Midbrain (tissue), 1 donor: ENCODE measurements around the gene UMODL1.

Experiments used
- DNase-seq: peaks from one replicate; lab custom pipeline; 2025; lab: John Stamatoyannopoulos, UW

UMODL1 gene

GRCh38 chr21:42038826-42039425 lies 32.2 kb upstream of the UMODL1 start:
- DNase-seq = no peak

- no peak for DNase-seq
These were observed 31.6 kb upstream of the UMODL1 start for GRCh38 chr21:42039470-42039901.

DNA sequence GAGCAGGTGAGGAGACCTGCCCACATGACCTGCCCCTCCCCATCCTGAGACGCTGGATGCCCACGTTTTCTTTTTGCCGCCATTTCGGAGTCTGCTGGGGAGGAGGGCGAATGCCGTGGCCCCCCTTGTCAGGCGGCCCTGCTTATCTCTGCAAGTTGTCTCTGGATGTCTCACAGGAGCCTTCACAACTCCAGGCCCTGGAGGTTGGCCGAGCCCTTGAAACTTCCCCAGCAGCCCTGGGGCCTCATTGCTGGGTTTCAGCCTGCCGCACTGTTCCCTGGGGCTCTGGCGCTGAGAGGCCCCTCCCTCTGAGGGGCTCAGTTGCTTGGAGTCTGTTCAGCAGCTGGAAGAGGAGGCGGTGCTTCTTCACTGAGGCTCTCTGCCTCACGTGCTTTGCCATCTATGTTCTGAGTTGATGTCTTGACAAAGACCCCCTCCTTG lies 31.2 kb upstream of the UMODL1 start:
- DNase-seq = no peak

- no peak for DNase-seq
These were observed 30.5 kb upstream of the UMODL1 start for GRCh38 chr21:42040411-42041180.

DNA sequence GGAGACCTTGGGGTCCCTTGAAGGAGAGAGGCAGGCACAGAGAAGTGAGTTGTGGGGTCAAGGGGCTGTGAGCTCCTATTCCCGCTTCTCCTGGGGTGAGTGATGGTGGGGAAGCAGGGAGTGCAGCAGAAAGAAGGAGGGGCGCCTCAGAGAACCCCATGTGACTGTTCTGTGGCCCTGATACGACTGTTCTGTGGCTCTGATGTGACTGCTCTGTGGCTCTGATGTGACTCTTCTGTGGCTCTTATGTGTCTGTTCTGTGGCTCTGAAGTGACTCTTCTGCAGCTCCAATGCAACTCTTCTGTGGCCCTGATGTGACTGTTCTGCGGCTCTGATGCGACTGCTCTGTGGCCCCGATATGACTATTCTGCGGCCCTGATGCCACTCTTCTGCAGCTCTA lies 29.9 kb upstream of the UMODL1 start:
- DNase-seq = no peak

DNA sequence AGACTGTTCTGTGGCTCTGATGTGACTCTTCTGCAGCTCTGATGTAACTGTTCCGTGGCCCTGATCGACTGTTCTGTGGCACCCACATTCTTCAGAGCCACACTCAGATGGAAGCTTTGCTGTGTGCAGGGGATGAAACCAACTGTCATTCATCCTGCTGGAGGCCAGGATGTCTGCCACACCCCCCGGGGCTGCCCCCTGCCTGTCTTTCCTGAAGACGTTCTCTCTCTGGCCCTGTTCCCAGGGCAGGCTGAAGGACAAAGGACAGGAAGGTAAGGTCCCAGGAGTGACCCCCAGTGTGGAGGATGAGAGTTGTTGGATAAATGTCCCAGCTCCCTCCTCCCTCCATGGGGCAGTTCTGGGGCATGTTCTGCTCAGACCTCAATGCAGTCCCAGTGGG lies 29.4 kb upstream of the UMODL1 start:
- no peak for DNase-seq

DNA sequence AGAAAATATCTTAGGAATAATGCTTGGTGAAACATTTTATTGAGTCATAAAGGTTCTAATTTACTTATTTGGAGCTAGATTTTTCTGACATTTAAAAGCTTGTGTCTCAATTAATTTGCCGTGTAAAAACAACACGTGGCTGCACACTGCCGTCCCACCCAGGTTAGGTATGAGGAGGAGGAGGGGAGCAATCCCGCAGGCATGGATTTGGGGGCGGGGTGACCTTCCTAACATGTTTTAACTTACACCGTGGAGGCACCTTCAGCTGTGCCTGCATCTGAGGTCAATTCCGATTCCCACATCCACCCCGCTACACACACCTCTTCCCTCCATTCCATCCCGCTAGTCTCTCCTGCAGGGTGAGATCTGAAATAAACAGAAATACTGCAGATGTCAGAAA lies 28.5 kb upstream of the UMODL1 start:
- DNase-seq = no peak

DNA sequence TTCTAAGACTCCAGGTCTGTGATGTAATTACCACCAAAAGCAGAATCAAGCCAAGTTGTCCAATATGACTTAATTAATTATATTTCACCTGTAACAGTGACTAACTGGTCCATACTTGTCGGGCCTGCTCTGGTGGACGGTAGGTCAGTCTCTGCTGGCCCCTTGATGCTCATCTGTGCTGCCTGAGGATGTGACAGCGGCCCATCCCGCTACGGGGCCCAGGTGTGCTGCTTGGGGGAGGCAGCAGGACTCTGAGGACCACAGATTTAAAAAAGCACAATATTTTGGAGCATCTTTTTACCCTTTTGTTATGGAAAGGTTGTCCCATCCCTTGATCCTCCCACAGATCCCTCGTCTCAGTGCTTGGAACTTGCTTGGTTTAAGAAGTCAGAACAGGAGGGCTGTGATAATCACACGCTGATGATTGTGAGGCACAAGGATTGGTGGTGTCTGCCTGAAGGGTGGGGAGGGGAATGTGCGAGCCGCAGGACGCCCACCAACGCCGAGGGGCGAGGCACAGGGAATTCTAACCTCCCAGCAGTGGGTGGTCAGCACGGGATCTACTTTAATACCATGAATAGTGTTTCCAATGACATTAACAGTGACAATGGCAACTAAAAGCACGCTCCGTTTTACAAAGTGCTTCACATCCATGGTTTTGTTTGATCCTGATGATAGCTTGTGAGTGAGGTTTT lies 27.8 kb upstream of the UMODL1 start:
- no peak for DNase-seq

DNA sequence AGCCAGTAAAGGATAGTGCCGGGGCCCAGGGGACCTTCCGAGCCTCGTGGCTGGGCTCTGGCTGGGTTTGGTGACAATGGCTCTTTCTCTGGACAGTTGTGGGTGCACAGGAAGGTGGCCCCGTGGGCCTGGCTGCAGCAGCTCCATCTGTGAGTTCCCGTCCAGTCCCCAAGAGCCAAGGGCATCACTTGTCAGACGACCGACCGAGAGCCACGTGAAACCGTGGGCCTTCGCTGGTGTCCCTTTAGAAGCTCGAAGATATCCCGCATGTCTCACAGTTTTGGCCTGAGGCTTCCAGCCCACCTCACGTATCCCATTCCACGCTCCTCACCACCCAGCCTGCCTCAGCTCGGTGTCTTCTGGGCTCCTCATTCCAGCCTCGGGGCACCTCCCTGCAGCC lies 27.2 kb upstream of the UMODL1 start:
- DNase-seq = no peak

DNA sequence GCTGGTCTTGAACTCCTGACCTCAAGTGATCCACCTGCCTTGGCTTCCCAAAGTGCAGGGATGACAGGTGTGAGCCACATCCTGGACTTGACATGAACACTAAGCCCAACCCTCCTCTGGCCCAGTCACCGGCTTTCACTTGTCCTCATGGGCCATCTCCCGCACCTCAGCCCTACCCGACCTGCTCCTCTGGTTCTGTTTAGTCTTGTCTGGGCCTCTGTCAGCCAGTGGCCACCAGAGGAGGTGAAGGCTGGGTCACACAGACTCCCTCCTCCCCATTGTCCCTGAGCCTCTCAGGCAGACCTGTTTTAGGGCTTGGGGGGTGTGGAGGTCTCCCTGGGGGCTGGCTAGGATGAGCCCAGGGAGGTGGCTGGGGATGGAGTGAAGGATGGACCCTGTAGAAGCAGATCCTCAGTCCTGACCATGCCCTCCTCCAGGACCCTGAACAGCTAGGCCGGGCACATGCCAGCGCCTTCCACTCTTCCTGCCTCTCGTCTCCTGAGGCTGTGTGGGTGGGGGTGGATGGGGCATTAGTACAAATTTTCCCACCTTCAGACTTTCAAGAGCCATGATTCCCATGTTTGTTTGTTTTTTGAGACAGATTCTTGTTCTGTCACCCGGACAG lies 26.1 kb upstream of the UMODL1 start:
- DNase-seq = no peak

DNA sequence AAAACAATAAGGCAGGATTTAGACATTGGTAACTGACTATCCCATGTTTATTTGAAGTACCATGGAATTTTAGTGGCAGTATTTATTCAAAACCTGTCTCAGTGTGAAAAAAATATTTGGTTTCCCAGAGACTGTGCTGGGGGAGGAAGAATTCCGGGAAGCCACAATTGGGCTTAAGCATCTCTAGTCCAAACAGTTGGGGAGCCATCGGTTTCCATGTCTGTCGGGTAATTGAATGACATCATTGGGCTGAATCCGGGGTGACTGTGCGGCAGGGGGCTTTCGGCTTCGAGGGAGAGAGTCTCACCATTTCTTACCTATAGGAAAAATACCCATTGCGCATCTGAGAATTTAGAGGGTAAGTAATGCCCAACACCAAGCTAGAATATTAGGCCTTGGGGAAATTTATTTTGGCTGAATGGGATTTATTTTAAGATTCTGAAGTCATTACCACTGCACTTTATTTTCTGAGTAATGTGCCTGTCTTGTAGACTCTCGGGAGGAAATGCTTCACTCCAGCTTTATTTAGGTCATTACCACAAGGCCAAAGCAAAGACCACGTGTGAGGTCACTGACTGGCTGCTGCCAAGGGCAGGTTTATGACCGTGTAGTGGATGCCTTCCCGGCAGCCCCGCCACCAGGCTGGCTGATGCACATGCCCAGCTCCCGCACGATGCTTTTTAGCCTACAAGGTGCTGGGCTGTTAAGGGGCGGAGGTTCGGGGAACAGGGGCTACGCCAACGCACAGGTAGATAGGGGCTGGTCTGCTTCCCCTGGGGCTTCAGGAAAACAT lies 23.1 kb upstream of the UMODL1 start:
- peak; percentile 48 for DNase-seq

DNA sequence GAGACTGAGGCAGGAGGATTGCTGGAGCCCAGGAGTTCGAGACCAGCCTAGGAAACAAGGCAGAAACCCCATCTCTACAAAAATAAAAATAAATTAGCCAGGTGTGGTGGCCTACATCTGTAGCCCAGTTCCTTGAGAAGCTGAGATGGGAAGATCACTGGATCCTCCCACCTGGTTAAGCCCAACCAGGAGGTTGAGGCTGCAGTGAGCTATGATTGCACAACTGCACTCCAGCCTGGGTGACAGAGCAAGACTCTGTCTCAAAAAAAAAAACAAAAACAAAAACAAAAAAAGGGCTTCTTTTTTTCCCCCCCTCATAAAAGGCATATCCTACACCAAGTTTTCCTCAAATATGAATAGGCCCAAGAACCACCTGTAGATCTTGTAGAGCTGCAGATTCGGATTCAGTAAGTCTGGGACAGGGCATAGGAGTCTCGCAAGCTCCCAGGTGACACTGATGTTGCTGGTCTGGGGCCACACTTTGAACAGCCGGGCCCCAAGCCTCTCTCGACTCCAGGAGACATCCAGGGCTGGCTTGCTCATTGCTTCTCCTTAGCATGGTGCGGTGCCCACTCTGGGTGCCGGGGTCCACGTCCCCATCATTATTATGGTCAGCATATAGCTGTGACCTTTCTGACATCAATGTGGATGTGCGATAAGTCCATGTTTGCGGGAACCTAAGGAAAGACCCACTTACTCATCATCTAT lies 22.1 kb upstream of the UMODL1 start:
- no peak for DNase-seq

DNA sequence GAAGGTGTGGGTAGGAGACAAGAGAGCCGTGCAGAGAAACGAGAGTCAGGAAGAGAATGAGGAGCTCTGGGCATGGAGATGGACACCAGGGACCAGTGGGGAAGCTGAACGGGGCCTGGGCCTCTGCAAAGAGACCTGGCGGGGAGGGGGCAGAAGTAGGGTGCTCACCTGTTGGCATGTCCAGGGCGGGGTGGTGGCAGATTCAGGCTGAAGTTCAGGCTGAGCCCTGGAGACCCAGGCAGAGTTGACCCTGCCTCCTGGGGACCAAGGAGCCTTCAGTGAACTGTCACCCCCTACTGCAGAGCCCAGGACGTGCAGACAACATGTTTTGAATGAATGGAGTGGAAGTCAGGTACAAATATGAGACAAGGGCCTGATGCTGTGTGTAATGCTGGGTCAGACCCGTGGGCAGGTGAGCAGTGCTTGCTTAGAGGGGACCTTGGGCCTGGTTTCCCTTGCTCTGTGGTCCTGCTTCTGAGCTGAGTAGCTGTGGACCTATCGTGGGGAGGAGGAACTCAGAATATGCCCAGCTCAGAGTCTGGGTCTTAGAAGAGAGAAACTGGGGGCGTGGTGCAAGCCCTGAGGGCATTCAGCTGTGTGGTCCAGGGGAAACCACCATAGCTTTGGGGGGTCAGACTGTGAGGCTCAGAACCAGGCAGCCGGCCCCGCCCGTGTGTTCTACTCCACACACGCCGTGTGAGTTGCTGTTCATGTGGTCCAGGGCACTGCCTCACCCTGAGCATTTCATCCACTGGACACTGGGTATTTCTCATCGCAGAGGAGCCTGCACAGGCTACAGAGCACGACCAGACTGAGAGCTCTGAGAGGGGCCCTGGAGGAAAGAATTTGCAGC lies 21.3 kb upstream of the UMODL1 start:
- DNase-seq = no peak

- no peak for DNase-seq
These were observed 19.3 kb upstream of the UMODL1 start for GRCh38 chr21:42051788-42052187.

GRCh38 chr21:42055425-42055824 lies 15.7 kb upstream of the UMODL1 start:
- DNase-seq = no peak

DNA sequence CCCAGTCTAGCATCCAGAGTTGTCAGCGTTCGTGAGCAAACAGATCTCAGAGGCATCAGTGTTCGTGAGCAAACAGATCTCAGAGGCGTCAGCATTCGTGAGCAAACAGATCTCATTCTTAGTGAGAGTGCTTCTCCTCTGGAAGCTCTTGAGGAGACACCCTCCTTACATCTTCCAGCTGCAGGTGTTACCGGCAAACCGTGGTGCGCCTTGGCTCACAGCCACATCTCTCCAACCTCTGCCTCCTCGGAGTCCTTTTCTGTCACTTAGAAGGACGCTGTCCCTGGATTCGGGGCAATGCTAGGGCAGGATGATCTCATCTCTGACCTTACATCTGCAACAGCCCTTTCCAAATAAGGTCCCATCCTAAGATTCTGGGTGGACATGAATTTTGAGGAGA lies 14.6 kb upstream of the UMODL1 start:
- no peak for DNase-seq

- DNase-seq = no peak
These were observed 14.0 kb upstream of the UMODL1 start for GRCh38 chr21:42056996-42057689.

GRCh38 chr21:42057851-42058437 lies 13.2 kb upstream of the UMODL1 start:
- no peak for DNase-seq

DNA sequence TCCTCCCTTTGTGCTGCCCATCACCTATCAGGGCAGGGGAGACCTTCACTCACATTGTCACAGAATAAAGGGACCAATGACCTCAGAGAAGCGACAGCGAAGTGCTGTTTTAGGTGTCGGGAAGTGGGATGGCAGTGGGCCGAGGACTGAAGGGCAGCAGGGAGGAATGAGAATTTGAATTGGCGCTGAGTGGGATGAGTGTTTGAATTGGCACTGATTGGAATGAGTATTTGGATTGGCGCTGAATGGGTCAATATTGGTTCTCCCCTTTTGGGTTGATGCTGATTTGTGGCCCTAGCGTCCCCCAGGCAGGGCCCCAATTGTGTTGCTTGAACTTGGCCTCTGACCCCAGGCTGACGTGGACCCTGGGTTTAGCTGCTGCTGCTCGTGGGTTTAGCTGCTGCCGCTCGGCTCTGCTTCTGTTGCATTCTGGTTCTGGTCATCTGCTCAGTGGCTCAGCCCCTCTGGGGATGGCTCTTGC lies 12.4 kb upstream of the UMODL1 start:
- DNase-seq = no peak
